ENCODE data around the gene FUNDC1.

GRCh38 chrX:44506678-44507077, 36.0 kb downstream of the FUNDC1 start:
- TF ChIP-seq CTCF (IDR thresholded peaks at IDR 0.05) (no peak), EZH2phosphoT487 (IDR thresholded peaks at IDR 0.05) (no peak), EZH2 (IDR thresholded peaks at IDR 0.05) (no peak)
